Measurements from ENCODE around the gene MEF2B. TPM values are rescaled to one million over a fixed set of nuclear protein-coding genes. Genes with fewer than 3 reads are reported as not detected.
"Not testable (repeated sequence)": the region's sequence is repeated elsewhere in the genome, so short reads cannot be mapped to it uniquely, and the experiment has no call there.

MEF2B gene
- polyA plus RNA-seq, 1 donor: 1.8 TPM

- DNase-seq: no peak
Observed at GRCh38 chr19:19193926-19194325, 23.9 kb upstream of the MEF2B start.

- DNase-seq: no peak
Observed at GRCh38 chr19:19192910-19193423, 22.9 kb upstream of the MEF2B start.

- peak; percentile 100 for DNase-seq
Observed at GRCh38 chr19:19192078-19192882, 22.2 kb upstream of the MEF2B start, which contains the start of the genes BORCS8 and RFXANK. TSS of gene BORCS8 (minus strand) at chr19:19192152. CDS start at chr19:19192117, 35 bp downstream. TSS of gene RFXANK (plus strand) at chr19:19192258. CDS start at chr19:19193947, 1,689 bp downstream.

- DNase-seq: no peak
Observed at GRCh38 chr19:19191768-19192077, 21.7 kb upstream of the MEF2B start.

- no peak for DNase-seq
Observed at GRCh38 chr19:19186742-19187141, 16.7 kb upstream of the MEF2B start.

- no peak for DNase-seq
Observed at GRCh38 chr19:19185853-19186740, 16.0 kb upstream of the MEF2B start.

GRCh38 chr19:19181488-19181998 is 11.5 kb upstream of the MEF2B start:
- no peak for DNase-seq

- no peak for DNase-seq
Observed at GRCh38 chr19:19179548-19180441, 9.7 kb upstream of the MEF2B start.

GRCh38 chr19:19176950-19177349 is 6.9 kb upstream of the MEF2B start:
- no peak for DNase-seq

- not testable (repeated sequence) for DNase-seq
Observed at GRCh38 chr19:19173243-19173642, 3.2 kb upstream of the MEF2B start.

GRCh38 chr19:19171821-19172532 is 1.9 kb upstream of the MEF2B start:
- no peak for DNase-seq

GRCh38 chr19:19170873-19171672 is 1.0 kb upstream of the MEF2B start:
- DNase-seq: no peak

GRCh38 chr19:19169236-19170052 is 619 bp downstream of the MEF2B start:
- no peak for DNase-seq

- DNase-seq: no peak
Observed at GRCh38 chr19:19167612-19168011, 2.5 kb downstream of the MEF2B start.

GRCh38 chr19:19165396-19165795 is 4.7 kb downstream of the MEF2B start:
- DNase-seq: no peak

GRCh38 chr19:19162495-19162894 is 7.6 kb downstream of the MEF2B start:
- DNase-seq: no peak

- no peak for DNase-seq
Observed at GRCh38 chr19:19160461-19161035, 9.5 kb downstream of the MEF2B start.

GRCh38 chr19:19159534-19159933 is 10.5 kb downstream of the MEF2B start:
- DNase-seq: no peak

- no peak for DNase-seq
Observed at GRCh38 chr19:19157808-19158207, 12.3 kb downstream of the MEF2B start.
